GM19193 (cell line): ENCODE results near the gene RMI2.

Source experiments
- POLR2A ChIP-seq: IDR thresholded peaks from 4 replicates; pipeline ENCODE4 v1.6.1; 2011; ENCODE audit not compliant: insufficient read depth, insufficient read length; ENCODE audit errors: extremely low read depth

Gene RMI2

GRCh38 chr16:11306997-11307638, 38.1 kb upstream of the RMI2 start:
- no peak for TF ChIP-seq POLR2A

DNA sequence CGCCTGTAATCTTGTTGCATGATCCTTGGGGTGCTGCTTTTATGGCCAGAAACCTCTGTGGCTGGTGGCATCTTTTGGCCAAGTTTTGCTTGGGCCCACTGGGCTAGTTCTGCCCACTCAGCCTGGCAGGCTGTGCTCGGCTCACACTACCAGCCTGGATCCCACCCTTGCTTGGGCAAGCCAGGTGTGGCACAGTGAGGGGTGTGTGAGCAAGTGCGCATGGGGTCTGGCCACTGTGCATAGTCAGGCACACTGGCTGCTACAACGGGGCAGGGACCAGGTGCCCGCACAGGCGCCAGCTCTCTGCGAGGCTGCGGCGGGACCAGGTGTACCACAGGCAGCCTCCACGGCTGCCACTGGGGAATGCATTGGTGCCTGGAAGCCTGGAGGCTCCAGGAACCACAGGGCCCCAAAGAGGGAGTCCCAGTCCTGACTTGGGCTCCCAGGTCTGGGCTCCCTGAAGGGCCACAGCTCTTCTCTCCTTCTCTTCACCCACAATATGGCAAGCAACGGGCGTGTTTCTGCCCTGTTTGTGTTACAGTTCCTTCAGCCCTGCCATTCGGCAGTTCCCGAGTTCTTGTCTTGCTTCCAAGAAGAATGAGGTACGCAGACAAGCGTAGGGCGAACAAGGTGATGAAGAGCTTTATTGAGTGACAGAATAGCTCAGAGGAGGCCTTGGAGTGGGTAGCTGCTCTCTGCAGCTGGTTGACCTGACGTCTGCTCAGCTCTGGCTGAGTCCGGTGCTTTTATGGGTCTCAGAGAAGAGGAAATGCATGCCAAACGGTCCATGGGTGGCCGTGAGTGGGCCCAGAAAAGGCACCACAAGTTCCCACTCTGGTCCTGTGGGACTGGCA, 37.4 kb upstream of the RMI2 start:
- no peak for TF ChIP-seq POLR2A

DNA sequence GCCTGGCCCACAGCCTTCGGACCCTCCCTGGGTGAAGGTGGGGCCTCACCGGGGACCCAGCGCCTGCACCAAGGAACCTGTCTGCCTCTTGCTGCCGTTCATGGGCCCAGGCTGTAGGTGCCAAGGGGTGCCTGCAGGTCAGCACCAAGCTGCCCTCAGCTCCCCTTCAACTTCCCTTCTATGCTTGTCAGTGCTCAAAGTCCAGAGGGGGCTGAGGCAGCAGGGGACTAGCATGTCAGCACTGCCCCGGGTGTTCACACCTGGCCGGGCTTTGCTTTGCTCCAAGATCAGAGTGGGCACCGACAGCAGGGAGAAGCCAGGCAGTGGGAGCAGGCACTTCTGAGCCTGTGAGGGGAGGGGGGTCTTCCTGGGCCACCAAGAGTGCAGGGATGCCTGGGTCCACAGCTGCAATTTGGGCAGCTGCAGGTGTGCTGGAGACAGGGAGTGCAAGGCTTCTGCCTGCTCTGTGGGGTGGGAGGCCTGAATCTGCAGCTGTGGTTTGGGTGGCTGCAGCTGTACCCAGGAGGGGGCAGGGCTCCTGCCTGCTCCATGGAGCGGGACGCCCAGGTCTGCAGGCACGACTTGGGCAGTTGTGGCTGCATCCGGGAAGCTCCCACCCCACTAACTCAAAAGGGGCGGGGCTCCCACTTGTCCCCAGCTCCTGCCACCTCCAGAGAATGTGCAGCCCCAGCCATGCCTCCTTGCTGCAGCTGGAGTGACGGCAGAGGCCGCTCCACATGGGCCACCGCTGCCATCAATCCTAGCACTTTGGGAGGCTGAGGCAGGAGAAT, 36.6 kb upstream of the RMI2 start:
- no peak for TF ChIP-seq POLR2A

DNA sequence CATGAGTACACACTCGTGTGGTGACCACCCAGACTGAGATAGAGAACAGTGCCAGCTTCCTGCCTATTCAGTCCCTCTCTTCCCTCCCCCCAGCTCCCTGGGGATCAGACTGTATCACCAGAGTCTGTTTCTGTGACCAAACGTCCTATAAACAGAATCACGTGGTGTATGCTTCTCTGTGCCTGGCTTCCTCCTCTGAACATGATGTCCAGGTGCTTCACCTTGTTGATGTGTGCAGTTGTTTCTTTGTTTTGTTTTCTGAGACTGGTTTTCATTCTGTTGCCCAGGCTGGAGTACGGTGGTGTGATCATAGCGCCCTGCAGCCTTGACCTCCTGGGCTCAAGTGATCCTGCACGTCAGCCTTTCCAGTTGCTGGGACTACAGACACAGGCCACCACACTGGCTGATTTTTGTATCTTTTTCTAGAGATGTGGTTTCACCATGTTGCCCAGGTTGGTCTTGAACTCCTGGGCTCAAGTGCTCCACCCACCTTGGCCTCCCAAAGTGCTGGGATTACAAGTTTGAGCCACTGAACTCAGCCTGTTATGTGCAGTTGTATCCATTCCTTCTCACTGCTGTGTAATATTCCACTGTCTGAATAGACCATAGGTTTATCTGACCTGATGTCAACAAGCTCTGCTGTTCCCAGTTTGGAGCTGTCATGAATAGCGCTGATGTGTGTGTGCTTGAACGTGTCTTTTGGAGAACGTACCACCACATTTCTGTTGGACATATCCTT, 35.2 kb upstream of the RMI2 start:
- TF ChIP-seq POLR2A, result no peak

DNA sequence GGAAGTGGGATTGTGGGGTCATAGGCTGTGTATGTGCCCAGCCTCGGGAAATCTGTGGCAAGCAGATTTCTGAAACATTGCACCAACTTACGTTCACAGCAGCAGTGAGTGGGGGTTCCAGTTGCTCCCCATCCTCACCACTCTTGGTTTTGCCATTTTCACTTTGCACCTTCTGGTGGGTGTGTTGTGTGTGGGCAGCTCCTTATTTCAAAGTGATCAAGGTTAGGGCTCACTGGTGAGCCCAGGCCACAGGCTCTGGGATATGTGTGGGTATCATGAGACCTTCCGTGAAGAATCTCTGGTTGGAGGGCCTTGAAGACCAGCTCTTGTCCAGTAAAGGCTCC, 34.7 kb upstream of the RMI2 start:
- no peak for TF ChIP-seq POLR2A

DNA sequence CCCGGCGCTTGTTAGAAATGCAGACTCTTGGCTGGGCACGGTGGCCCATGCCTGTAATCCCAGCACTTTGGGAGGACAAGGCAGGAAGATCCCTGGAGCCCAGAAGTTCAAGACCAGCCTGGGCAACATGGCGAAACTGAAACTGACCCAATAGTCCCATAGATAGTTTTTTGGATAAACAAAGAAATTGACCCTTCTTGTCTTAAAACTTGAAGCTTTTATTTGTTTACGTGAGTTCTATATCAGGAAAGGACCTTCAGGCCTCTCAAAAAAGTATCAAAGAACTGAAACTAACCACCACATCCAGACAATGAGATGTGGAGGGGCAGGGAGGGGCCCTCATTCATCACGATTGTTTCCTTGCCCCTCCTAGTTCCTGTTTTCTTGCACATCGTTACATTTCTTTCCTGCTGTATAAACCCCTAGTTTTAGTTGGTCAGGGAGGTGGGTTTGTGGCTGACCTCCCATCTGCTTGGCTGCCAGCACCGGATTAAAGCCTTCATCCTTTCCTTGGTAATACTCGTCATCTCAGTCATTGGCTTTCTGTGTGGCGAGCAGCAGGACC, 34.2 kb upstream of the RMI2 start:
- TF ChIP-seq POLR2A, result no peak

DNA sequence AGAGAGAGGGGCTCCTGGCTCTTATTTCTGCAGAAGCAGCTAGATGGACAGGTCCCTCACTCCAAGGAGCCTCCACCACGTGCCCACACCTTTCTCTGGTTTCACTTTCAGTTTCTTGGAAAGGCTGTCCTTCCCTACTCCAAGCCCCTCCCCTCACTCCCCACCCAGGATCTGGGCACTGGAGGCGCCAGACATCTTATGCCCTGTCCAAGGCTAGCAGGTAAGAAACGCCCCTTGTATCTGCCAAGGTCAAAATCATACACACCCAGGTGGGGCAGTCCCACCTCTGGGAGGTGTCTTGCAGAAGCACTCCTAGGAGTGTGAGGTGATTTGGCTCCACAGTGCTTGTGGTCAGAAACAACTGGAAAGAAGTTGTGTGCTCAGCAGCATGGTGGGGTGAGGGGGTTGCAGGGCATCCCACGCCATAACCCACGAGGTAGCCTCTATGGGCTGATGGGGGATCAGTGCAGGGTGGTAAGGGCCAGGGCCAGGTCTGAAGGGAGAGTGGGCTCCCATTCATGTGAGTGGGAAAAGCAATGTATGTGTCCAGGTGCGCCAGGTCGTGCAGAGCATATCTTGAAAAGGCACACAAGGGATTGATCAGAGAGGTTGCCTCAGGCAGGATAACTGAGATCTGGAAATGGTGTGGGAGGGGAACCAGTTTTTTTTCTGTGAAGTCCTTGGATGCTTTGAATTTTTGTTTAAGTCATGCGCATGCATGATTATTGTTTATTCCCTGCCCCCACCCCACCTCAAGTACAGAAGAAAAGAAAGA, 32.4 kb upstream of the RMI2 start:
- TF ChIP-seq POLR2A, result no peak

GRCh38 chr16:11313493-11314308, 31.6 kb upstream of the RMI2 start:
- no peak for TF ChIP-seq POLR2A

DNA sequence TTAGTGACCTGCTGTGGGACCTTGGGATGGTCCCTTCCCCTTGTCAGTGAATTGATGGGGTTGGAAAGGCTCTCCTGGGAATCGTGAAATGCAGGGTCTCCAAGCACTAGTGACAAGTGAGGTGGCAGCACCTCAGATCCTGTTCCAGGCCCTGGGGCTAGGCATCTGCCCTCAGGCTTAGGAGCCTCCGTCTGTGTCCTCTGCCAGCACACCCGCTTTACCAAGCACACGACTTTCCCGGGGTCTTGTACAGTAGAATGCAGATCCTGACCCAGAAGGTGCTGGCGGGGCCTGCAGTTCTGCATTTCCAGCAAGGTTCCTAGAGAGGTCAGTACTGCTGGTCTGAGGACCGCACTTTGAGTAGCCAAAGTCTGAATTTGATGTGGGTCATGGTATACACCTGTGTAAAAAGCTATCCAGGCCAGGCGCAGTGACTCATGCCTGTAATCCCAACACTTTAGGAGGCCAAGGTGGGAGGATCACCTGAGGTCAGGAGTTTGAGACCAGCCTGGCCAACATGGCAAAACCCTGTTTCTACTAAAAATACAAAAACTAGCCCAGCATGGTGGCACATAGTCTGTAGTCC, 30.9 kb upstream of the RMI2 start:
- no peak for TF ChIP-seq POLR2A

DNA sequence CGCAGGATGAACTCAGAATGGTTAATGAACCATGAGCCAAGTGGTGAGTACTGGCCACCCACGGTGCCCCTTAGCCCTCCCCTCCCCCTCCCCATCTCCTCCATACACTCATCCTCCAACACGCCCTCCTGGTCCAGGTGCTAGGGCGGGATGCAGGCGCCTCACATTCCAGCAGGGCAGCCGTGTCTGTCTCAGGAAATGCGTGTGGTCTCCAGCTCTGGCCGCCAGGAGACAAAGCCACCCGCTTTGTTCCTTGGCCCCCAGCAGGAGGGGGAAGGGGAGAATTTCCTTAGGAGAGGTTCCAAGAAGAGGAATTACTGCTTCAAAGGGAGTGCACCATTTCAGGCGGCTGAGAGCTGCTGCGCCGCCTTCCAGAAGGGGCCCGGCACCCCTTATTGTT, 29.7 kb upstream of the RMI2 start:
- TF ChIP-seq POLR2A, result no peak

- TF ChIP-seq POLR2A, result no peak
Measured at GRCh38 chr16:11316331-11317015, 28.8 kb upstream of the RMI2 start.

DNA sequence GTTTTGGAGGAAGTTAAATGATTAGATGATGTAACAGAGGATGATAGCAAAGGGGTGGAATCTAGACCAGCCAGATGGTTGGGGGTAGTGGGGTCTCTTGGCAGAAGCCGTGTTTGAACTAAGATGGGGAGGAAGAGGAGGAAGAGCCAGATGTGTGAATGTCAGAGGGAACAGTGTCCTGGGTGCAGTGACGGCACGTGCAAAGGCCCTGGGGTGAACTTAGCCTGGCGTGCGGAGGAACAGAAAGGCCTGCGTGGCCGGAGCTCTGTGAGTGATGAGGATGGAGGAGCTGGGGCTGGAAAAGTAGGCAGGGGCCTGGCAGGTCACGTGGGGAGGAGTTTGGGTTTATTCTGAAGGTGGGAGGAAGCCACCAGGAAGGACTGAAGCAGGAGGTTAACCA, 26.4 kb upstream of the RMI2 start:
- no peak for TF ChIP-seq POLR2A

DNA sequence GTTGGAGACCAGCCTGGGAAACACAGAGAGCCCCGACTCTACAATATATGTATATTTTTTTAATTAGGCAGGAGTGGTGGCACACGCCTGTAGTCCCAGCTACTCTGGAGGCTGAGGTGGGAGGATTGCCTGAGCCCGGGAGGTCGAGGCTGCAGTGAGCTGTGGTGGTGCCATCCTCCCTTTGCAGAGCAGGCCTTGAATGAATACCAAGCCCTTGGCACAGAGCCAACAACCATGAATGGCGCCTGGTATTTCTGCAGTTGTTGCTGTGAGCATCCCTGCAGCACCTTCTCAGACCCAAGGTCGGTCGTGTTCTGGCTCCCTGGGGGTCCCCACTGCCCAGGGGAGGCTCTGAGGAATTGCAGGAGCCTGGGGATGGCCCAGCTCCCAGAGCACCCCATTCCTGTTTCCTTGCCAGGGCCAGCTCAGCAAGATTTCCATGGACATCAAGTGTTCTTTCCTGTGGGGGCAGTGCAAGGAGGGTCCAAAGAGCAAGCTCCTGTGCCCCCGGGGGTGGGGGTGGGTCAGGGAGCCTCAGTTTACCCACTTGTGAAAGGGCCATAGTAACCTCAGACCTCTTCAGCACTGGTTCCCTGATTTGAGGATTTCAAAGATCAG, 25.6 kb upstream of the RMI2 start:
- no peak for TF ChIP-seq POLR2A
